Fibroblast of lung (primary cell): Measurements from ENCODE around the gene MED26. TPM values are rescaled to one million over a fixed set of nuclear protein-coding genes. Genes with fewer than 3 reads are reported as not detected.

Source experiments
- polyA plus RNA-seq, 2 donors: library from polyadenylated mRNA; depleted of rRNA in 1 of 2; stranded (reverse) in 1 of 2; unstranded in 1 of 2; fragments of >200 nt; gene quantifications; 2 replicates each; pipeline ENCODE4 v1.2.1, GENCODE V29; 2011 to 2012; ENCODE audit warnings: missing spikeins in 1 of 2
- total RNA-seq: library from RNA; depleted of rRNA; stranded (reverse); fragments of >200 nt; gene quantifications from 2 replicates; pipeline ENCODE4 v1.2.1, GENCODE V29; 2014

MED26 gene
- total and polyA plus RNA-seq, 2 donors (not counting 1 experiment from before 2014, with no cell fraction given) = 3.7 to 4.5 TPM

Other genes starting within 250 kb of the MED26 start
- 8.2 and 10.9 TPM in 2 replicates for gene EPS15L1, start 156.2 kb downstream of the MED26 start, total RNA-seq
- 11.3 and 16.2 TPM in 2 replicates for gene EPS15L1, start 156.2 kb downstream of the MED26 start, polyA plus RNA-seq
- gene CALR3, start 132.0 kb downstream of the MED26 start, total RNA-seq = not detected in 2 replicates
- 0.10 TPM in 1 of 2 replicates, not detected in the other for gene CALR3, start 132.0 kb downstream of the MED26 start, polyA plus RNA-seq
- 2.8 and 3.6 TPM in 2 replicates for gene C19orf44, start 131.8 kb downstream of the MED26 start, total RNA-seq
- gene C19orf44, start 131.8 kb downstream of the MED26 start, polyA plus RNA-seq = 2.8 and 2.9 TPM in 2 replicates
- 4.4 and 6.1 TPM in 2 replicates for gene CHERP, start 85.8 kb downstream of the MED26 start, total RNA-seq
- 2.4 and 5.2 TPM in 2 replicates for gene CHERP, start 85.8 kb downstream of the MED26 start, polyA plus RNA-seq
- 16.9 and 19.0 TPM in 2 replicates for gene SLC35E1, start 55.8 kb downstream of the MED26 start, total RNA-seq
- 34.0 and 36.1 TPM in 2 replicates for gene SLC35E1, start 55.8 kb downstream of the MED26 start, polyA plus RNA-seq
- 58.1 and 64.7 TPM in 2 replicates for gene SMIM7, start 31.9 kb upstream of the MED26 start, total RNA-seq
- 91.4 and 104 TPM in 2 replicates for gene SMIM7, start 31.9 kb upstream of the MED26 start, polyA plus RNA-seq
- 1.8 and 2.0 TPM in 2 replicates for gene TMEM38A, start 32.9 kb upstream of the MED26 start, total RNA-seq
- 1.2 and 1.3 TPM in 2 replicates for gene TMEM38A, start 32.9 kb upstream of the MED26 start, polyA plus RNA-seq
- not detected in 2 replicates for gene NWD1, start 91.6 kb upstream of the MED26 start, total RNA-seq
- not detected in 2 replicates for gene NWD1, start 91.6 kb upstream of the MED26 start, polyA plus RNA-seq
- 22.3 and 32.9 TPM in 2 replicates for gene SIN3B, start 201.2 kb upstream of the MED26 start, total RNA-seq
- 14.9 and 18.9 TPM in 2 replicates for gene SIN3B, start 201.2 kb upstream of the MED26 start, polyA plus RNA-seq